ENCODE results near the gene AQP12B.

DNA sequence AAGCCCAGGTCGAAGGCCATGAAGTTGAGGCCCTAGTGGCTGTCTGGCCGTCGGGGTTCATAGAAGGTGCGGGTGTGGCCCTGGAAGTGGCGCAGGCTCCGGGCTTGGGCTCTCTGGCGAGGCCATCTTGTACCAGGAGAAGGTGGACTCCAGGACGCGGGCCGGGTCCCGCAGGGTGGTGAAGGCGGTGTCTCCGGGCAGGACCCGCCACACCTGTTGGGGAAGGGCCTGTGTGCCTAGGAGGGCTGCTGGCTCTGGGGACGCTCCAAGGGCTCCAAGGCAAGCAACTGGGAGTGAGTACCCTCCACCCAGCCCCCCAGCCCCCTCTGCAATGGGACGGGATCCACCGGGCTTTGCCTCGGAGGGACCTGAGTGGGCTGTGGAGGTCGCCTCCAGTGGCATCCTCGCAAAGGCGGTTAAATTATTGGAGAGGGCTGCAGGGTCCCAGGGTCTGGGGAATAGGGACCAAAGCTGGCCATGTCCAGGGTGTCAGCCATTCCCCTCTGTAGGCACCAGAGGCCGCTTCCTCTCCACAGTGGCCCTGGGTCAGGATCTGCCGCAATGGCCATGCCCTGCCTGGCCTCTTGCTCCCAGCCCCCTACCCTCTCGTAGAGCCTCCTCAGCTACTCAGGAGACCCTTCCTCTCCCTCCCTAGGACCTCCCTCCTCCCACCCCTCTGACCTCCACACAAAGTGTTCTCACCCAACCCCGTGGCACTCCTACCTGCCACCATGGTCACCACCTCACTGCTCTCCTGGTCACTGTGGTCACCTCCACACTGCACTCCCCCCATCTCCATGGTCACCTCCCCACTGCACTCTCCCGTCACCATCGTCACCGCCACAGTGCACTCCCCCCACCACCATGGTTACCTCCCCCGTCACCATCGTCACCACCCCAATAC lies 19.3 kb upstream of the AQP12B start:
- TF ChIP-seq OSR1 (CRISPR knock-in tag; IDR thresholded peaks at IDR 0.05) (no peak), ESRRG (CRISPR knock-in tag; IDR thresholded peaks at IDR 0.05) (no peak), CSRNP3 (CRISPR knock-in tag; IDR thresholded peaks at IDR 0.05) (no peak), TCF4 (CRISPR knock-in tag; IDR thresholded peaks at IDR 0.05; ENCODE audit: borderline replicate concordance) (no peak), RARB (CRISPR knock-in tag; IDR thresholded peaks at IDR 0.05) (no peak), ZNF8 (CRISPR knock-in tag; IDR thresholded peaks at IDR 0.05) (no peak), BACH2 (CRISPR knock-in tag; IDR thresholded peaks at IDR 0.05; ENCODE audit: borderline replicate concordance) (no peak), GLIS3 (CRISPR knock-in tag; IDR thresholded peaks at IDR 0.05) (no peak), ARNTL (CRISPR knock-in tag; IDR thresholded peaks at IDR 0.05; ENCODE audit: borderline replicate concordance, low read depth) (no peak), SNAI2 (CRISPR knock-in tag; IDR thresholded peaks at IDR 0.05) (no peak)
- TF ChIP-seq, protein P1, sequence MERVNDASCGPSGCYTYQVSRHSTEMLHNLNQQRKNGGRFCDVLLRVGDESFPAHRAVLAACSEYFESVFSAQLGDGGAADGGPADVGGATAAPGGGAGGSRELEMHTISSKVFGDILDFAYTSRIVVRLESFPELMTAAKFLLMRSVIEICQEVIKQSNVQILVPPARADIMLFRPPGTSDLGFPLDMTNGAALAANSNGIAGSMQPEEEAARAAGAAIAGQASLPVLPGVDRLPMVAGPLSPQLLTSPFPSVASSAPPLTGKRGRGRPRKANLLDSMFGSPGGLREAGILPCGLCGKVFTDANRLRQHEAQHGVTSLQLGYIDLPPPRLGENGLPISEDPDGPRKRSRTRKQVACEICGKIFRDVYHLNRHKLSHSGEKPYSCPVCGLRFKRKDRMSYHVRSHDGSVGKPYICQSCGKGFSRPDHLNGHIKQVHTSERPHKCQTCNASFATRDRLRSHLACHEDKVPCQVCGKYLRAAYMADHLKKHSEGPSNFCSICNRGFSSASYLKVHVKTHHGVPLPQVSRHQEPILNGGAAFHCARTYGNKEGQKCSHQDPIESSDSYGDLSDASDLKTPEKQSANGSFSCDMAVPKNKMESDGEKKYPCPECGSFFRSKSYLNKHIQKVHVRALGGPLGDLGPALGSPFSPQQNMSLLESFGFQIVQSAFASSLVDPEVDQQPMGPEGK (CRISPR knock-in tag; IDR thresholded peaks at IDR 0.05; ENCODE audit: borderline replicate concordance): no peak
- TF ChIP-seq, protein P2, sequence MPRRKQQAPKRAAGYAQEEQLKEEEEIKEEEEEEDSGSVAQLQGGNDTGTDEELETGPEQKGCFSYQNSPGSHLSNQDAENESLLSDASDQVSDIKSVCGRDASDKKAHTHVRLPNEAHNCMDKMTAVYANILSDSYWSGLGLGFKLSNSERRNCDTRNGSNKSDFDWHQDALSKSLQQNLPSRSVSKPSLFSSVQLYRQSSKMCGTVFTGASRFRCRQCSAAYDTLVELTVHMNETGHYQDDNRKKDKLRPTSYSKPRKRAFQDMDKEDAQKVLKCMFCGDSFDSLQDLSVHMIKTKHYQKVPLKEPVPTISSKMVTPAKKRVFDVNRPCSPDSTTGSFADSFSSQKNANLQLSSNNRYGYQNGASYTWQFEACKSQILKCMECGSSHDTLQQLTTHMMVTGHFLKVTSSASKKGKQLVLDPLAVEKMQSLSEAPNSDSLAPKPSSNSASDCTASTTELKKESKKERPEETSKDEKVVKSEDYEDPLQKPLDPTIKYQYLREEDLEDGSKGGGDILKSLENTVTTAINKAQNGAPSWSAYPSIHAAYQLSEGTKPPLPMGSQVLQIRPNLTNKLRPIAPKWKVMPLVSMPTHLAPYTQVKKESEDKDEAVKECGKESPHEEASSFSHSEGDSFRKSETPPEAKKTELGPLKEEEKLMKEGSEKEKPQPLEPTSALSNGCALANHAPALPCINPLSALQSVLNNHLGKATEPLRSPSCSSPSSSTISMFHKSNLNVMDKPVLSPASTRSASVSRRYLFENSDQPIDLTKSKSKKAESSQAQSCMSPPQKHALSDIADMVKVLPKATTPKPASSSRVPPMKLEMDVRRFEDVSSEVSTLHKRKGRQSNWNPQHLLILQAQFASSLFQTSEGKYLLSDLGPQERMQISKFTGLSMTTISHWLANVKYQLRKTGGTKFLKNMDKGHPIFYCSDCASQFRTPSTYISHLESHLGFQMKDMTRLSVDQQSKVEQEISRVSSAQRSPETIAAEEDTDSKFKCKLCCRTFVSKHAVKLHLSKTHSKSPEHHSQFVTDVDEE (CRISPR knock-in tag; IDR thresholded peaks at IDR 0.05): no peak

Measured in SK-N-SH treated with all-trans-retinoic acid at 6 μM for 48 hours (cell line).